Measurements from ENCODE around the gene SNX33.

- no peak for TF ChIP-seq EZH2 (IDR thresholded peaks at IDR 0.05; ENCODE audit: insufficient read depth, poor library complexity, severe bottlenecking)
- TF ChIP-seq EZH2phosphoT487 (IDR thresholded peaks at IDR 0.05; ENCODE audit: insufficient read depth, low read depth) = no peak
These were observed 1.4 kb upstream of the SNX33 start for GRCh38 chr15:75646112-75646943.

Data from GM23248 (cell line).